ENCODE measurements around the gene PRKCZ.

The PRKCZ gene

GRCh38 chr1:2214541-2215241, 164.5 kb downstream of the PRKCZ start:
- no peak for DNase-seq

GRCh38 chr1:2215329-2215728, 165.1 kb downstream of the PRKCZ start:
- no peak for DNase-seq

- DNase-seq = no peak
Measured at GRCh38 chr1:2215909-2216766, 165.9 kb downstream of the PRKCZ start.

GRCh38 chr1:2216767-2217058, 166.5 kb downstream of the PRKCZ start:
- DNase-seq = no peak

GRCh38 chr1:2221271-2221670, 171.1 kb downstream of the PRKCZ start:
- DNase-seq = no peak

GRCh38 chr1:2224170-2224584, 174.0 kb downstream of the PRKCZ start:
- DNase-seq = peak; percentile 60 to 65

- DNase-seq = no peak
Measured at GRCh38 chr1:2224631-2225428, 174.6 kb downstream of the PRKCZ start.

- DNase-seq = no peak
Measured at GRCh38 chr1:2226525-2227345, 176.5 kb downstream of the PRKCZ start.

- DNase-seq = peak; percentile 92 to 99
Measured at GRCh38 chr1:2227346-2228156, 177.3 kb downstream of the PRKCZ start.

- no peak for DNase-seq
Measured at GRCh38 chr1:2228157-2228594, 178.0 kb downstream of the PRKCZ start, which contains the start of gene SKI. SKI (plus strand) TSS chr1:2228319; CDS start chr1:2228767, 448 bp downstream.

GRCh38 chr1:2228694-2229036, 178.5 kb downstream of the PRKCZ start:
- no peak for DNase-seq

- peak; percentile 34 to 53 for DNase-seq
Measured at GRCh38 chr1:2229037-2229864, 179.0 kb downstream of the PRKCZ start.

GRCh38 chr1:2229911-2230731, 179.9 kb downstream of the PRKCZ start:
- no peak for DNase-seq

- no peak for DNase-seq
Measured at GRCh38 chr1:2230781-2231531, 180.7 kb downstream of the PRKCZ start.

GRCh38 chr1:2231532-2232254, 181.5 kb downstream of the PRKCZ start:
- peak; percentile 64 to 73 for DNase-seq

- DNase-seq = peak in 1 of 2 donors; percentile 27
Measured at GRCh38 chr1:2232255-2232915, 182.2 kb downstream of the PRKCZ start.

GRCh38 chr1:2232916-2233438, 182.8 kb downstream of the PRKCZ start:
- DNase-seq = no peak

All from inflammatory macrophage treated with lipopolysaccharide for 1 hour (primary cell).